ENCODE data around the gene RAB22A.
"Not testable (repeated sequence)": the region's sequence is repeated elsewhere in the genome, so short reads cannot be mapped to it uniquely, and the experiment has no call there.

The RAB22A gene

GRCh38 chr20:58388882-58389323 lies 79.4 kb downstream of the RAB22A start, which contains the start of gene VAPB:
Gene VAPB (plus strand): TSS chr20:58389229. CDS start chr20:58389460, 231 bp downstream.
- DNase-seq (ENCODE audit: low spot score), result peak; percentile 98

DNA sequence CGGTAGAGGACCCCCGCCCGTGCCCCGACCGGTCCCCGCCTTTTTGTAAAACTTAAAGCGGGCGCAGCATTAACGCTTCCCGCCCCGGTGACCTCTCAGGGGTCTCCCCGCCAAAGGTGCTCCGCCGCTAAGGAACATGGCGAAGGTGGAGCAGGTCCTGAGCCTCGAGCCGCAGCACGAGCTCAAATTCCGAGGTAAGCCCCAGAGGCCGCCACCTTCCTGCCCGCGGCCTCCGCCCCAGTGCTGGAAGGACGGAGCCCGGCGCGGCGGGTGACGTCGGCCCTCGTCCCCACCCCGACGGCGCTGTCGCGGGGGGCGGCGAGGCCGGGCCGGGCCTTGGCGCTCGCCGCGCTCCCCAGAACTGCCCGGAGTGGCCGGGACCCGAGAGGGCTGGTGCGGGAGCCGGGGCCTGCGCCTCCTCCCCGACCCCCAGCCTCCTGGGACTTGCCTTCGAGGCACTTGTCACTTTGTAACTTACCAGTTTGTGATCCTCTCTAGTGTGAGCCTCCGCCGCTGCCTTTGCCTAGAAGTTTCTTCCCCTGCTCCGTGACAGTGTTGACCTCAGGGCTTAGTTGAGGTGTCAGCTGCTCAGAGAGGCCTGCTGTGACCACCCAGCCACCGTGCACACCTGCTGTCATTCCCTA lies 79.9 kb downstream of the RAB22A start:
- DNase-seq (ENCODE audit: low spot score), result peak; percentile 71

GRCh38 chr20:58389968-58390658 lies 80.6 kb downstream of the RAB22A start:
- DNase-seq (ENCODE audit: low spot score), result no peak

- no peak for DNase-seq (ENCODE audit: low spot score)
Measured at GRCh38 chr20:58390659-58391035, 81.1 kb downstream of the RAB22A start.

DNA sequence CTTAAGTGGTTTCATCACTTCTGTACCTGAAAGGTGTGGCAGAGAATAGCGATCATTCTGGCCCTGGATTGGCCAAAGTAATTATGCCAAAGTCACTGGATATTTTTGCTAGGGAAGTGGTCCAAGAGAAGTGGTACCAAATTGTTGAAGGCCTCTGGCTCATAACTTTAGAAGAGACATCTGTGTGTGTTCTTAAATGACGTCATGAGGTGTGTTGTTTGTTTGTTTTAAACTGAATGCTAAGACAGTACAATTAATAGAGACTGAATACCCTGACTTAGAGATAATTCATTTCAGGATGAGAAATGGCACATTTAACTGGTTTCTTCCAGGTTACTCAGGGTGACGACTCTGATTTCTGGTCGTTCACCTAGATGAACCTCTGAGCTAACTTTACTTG lies 82.8 kb downstream of the RAB22A start:
- DNase-seq (ENCODE audit: low spot score), result no peak

- no peak for DNase-seq (ENCODE audit: low spot score)
Measured at GRCh38 chr20:58393299-58393698, 83.8 kb downstream of the RAB22A start.

- no peak for DNase-seq (ENCODE audit: low spot score)
Measured at GRCh38 chr20:58394801-58395200, 85.3 kb downstream of the RAB22A start.

- DNase-seq (ENCODE audit: low spot score), result no peak
Measured at GRCh38 chr20:58395604-58396003, 86.1 kb downstream of the RAB22A start.

GRCh38 chr20:58397429-58397828 lies 87.9 kb downstream of the RAB22A start:
- DNase-seq (ENCODE audit: low spot score), result no peak

DNA sequence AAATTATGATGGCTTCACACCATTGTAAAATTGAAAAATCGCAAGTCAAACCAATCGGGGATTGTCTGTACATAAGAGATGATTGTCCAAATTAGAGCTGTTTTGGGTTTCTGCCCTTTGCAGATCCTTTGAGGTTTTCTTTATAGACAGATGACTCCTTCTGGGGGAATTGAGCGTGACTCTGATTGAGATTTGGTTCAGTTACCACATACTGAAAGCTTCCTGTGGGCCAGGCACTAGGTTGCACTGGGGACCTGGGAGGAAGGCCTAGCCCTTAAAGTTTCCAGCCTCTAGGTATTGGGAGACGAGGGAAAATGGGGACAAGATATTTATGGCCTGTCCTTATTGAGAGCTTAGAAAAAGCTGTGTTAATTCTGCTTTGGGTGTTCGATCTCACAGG lies 88.7 kb downstream of the RAB22A start:
- no peak for DNase-seq (ENCODE audit: low spot score)

DNA sequence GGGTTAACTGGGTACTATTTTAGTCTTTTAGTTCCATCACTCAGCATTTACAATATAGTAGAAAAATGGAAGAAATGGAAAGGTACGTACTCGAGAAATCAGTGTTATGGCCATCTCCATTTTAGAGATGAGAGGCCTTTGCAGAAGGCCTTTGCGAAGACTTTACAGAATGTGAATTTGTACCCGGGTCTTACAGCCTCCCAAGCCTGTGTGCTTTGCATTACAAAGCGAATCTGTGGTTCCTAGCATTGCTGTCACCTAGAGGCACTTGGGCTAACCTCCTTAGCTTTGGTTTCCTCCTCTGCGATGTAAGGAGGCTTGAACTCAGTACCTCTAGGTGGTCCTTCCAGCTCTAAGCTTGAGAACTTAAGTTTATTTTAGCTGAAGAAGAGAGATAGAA lies 90.4 kb downstream of the RAB22A start:
- no peak for DNase-seq (ENCODE audit: low spot score)

- no peak for DNase-seq (ENCODE audit: low spot score)
Measured at GRCh38 chr20:58401162-58401561, 91.6 kb downstream of the RAB22A start.

DNA sequence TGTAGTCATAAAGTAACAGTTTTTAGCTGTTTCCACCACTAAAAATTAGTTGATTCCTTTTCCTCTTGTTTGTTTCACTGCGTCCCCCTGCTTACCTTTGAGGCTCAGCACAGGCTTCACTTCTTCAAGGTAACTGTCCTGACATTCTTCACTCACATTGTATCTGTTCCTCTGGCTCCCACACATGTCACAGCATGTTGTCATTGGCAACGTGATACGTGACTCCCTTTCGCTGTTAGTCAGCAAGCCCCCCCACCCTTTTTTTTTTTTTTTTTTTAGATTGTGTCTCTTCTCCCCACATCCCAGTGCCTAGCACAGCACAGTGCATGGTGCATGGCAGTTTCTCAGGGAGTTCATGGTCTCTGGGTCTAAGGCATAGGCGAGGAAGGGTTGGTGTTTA lies 92.8 kb downstream of the RAB22A start:
- DNase-seq (ENCODE audit: low spot score), result no peak

- DNase-seq (ENCODE audit: low spot score), result no peak
Measured at GRCh38 chr20:58402827-58403226, 93.3 kb downstream of the RAB22A start.

- DNase-seq (ENCODE audit: low spot score), result no peak
Measured at GRCh38 chr20:58403272-58403671, 93.8 kb downstream of the RAB22A start.

GRCh38 chr20:58405504-58406291 lies 96.2 kb downstream of the RAB22A start:
- no peak for DNase-seq (ENCODE audit: low spot score)

GRCh38 chr20:58406422-58407001 lies 97.0 kb downstream of the RAB22A start:
- DNase-seq (ENCODE audit: low spot score), result no peak

- DNase-seq (ENCODE audit: low spot score), result no peak
Measured at GRCh38 chr20:58407201-58407873, 97.8 kb downstream of the RAB22A start.

GRCh38 chr20:58407966-58408557 lies 98.5 kb downstream of the RAB22A start:
- no peak for DNase-seq (ENCODE audit: low spot score)

- no peak for DNase-seq (ENCODE audit: low spot score)
Measured at GRCh38 chr20:58408603-58409246, 99.2 kb downstream of the RAB22A start.

GRCh38 chr20:58414216-58414615 lies 104.7 kb downstream of the RAB22A start:
- DNase-seq (ENCODE audit: low spot score), result not testable (repeated sequence)
